Peyer's patch (tissue), 4 donors: Measurements from ENCODE around the gene GLRX3. TPM values are rescaled to one million over a fixed set of nuclear protein-coding genes. Genes with fewer than 3 reads are reported as not detected.
"Not testable (repeated sequence)": the region's sequence is repeated elsewhere in the genome, so short reads cannot be mapped to it uniquely, and the experiment has no call there.

Experiments used
- DNase-seq, 3 donors: peaks; one replicate each; pipeline ENCODE4 v3.0.0-alpha.2; 2017 to 2019
- H3K27ac ChIP-seq, 4 donors: fragments of 200-600 bp; sonication (generic); one replicate each; pipeline ENCODE4 v1.5.1; 2016 to 2019
- H3K27me3 ChIP-seq, 2 donors: fragments of 200-600 bp; sonication (generic); one replicate each; pipeline ENCODE4 v1.5.1; 2019
- H3K36me3 ChIP-seq, 3 donors: fragments of 200-600 bp; sonication (generic); one replicate each; pipeline ENCODE4 v1.5.1; 2016 to 2019
- H3K4me1 ChIP-seq, 4 donors: fragments of 200-600 bp; sonication (generic); one replicate each; pipeline ENCODE4 v1.5.1; 2016 to 2019
- H3K4me3 ChIP-seq, 4 donors: fragments of 200-600 bp; sonication (generic); 1 replicate in 3 of 4; 2 replicates in 1 of 4; pipeline ENCODE4 v1.5.1; 2016 to 2019; ENCODE audit warnings: mild to moderate bottlenecking in 1 of 4
- H3K9me3 ChIP-seq, 4 donors: fragments of 200-600 bp; sonication (generic); one replicate each; pipeline ENCODE4 v1.5.1; 2016 to 2019; ENCODE audit warnings: mild to moderate bottlenecking in 1 of 4
- CTCF ChIP-seq, 6 experiments: fragments of 450-650 bp in 4 of 6; fragments of 200-600 bp in 2 of 6; sonication (generic) in 1 of 6; IDR thresholded peaks; one replicate each; pipeline ENCODE4 v1.5.1; 2017 to 2019; ENCODE audit warnings: antibody characterized with exemption in 6 of 6, mild to moderate bottlenecking in 3 of 6, moderate library complexity in 1 of 6
- POLR2A ChIP-seq, 2 donors: fragments of 450-650 bp; IDR thresholded peaks; one replicate each; pipeline ENCODE4 v1.5.1; 2017; ENCODE audit warnings: antibody characterized with exemption in 2 of 2, mild to moderate bottlenecking in 2 of 2, moderate library complexity in 2 of 2
- total RNA-seq, 4 donors: library from RNA; depleted of rRNA; stranded (reverse); fragments of >200 nt; gene quantifications; one replicate each; pipeline ENCODE4 v1.1.0, GENCODE V29; 2016

Gene GLRX3
- total RNA-seq, 4 donors from 2014 or later, result 23.9 to 53.8 (median 30.6) TPM

GRCh38 chr10:130201043-130201380 is 64.8 kb downstream of the GLRX3 start:
- Histone ChIP-seq H3K4me3 (no peak overlapping the region), H3K4me1 (no peaks in the 10 kb centered on the region), H3K27me3 (no peaks in the 10 kb centered on the region), H3K36me3 (no peaks in the 10 kb centered on the region), H3K27ac (no peak overlapping the region), H3K9me3 (no peaks in the 10 kb centered on the region)
- TF ChIP-seq CTCF (IDR thresholded peaks at IDR 0.05) (no peak), POLR2A (IDR thresholded peaks at IDR 0.05) (no peak)
- no peak for DNase-seq

- H3K27ac ChIP-seq, H3K27me3 ChIP-seq, H3K9me3 ChIP-seq, H3K4me3 ChIP-seq, H3K4me1 ChIP-seq, DNase-seq, H3K36me3 ChIP-seq: not testable (repeated sequence)
Measured at GRCh38 chr10:130202150-130202549, 66.0 kb downstream of the GLRX3 start.

- Histone ChIP-seq H3K4me3 (no peak overlapping the region), H3K27ac (no peak overlapping the region), H3K27me3 (no peaks in the 10 kb centered on the region), H3K36me3 (no peaks in the 10 kb centered on the region), H3K9me3 (no peaks in the 10 kb centered on the region), H3K4me1 (no peaks in the 10 kb centered on the region)
- TF ChIP-seq POLR2A (IDR thresholded peaks at IDR 0.05), result no peak
- TF ChIP-seq CTCF (IDR thresholded peaks at IDR 0.05), result no peak
- no peak for DNase-seq
Measured at GRCh38 chr10:130202984-130203621, 66.9 kb downstream of the GLRX3 start.

GRCh38 chr10:130203626-130204025 is 67.4 kb downstream of the GLRX3 start:
- Histone ChIP-seq H3K27ac (no peak overlapping the region), H3K36me3 (no peaks in the 10 kb centered on the region), H3K9me3 (no peaks in the 10 kb centered on the region), H3K27me3 (no peaks in the 10 kb centered on the region), H3K4me3 (no peak overlapping the region), H3K4me1 (no peaks in the 10 kb centered on the region)
- DNase-seq, result no peak
- TF ChIP-seq CTCF (IDR thresholded peaks at IDR 0.05) (no peak), POLR2A (IDR thresholded peaks at IDR 0.05) (no peak)

GRCh38 chr10:130206216-130206737 is 70.1 kb downstream of the GLRX3 start:
- no peaks in the 10 kb centered on the region for H3K4me1 ChIP-seq
- H3K27ac ChIP-seq, result no peak overlapping the region
- H3K36me3 ChIP-seq, result no peaks in the 10 kb centered on the region
- no peak for DNase-seq
- no peak for TF ChIP-seq CTCF (IDR thresholded peaks at IDR 0.05)
- no peak for TF ChIP-seq POLR2A (IDR thresholded peaks at IDR 0.05)
- H3K9me3 ChIP-seq, result no peaks in the 10 kb centered on the region
- H3K4me3 ChIP-seq, result no peak overlapping the region
- H3K27me3 ChIP-seq, result no peaks in the 10 kb centered on the region

GRCh38 chr10:130207205-130207604 is 71.0 kb downstream of the GLRX3 start:
- TF ChIP-seq POLR2A (IDR thresholded peaks at IDR 0.05) (no peak), CTCF (IDR thresholded peaks at IDR 0.05) (no peak)
- H3K27me3 ChIP-seq, result no peaks in the 10 kb centered on the region
- no peak for DNase-seq
- H3K4me3 ChIP-seq, result no peak overlapping the region
- H3K4me1 ChIP-seq, result no peaks in the 10 kb centered on the region
- no peaks in the 10 kb centered on the region for H3K9me3 ChIP-seq
- no peaks in the 10 kb centered on the region for H3K36me3 ChIP-seq
- no peak overlapping the region for H3K27ac ChIP-seq
